Vagina (tissue), 2 donors: ENCODE results near the gene MRPL37.

Source experiments
- CTCF ChIP-seq, 3 experiments: fragments of 450-650 bp in 2 of 3; fragments of 200-600 bp in 1 of 3; sonication (generic) in 1 of 3; IDR thresholded peaks; one replicate each; pipeline ENCODE4 v1.5.1; 2017 to 2019; ENCODE audit warnings: antibody characterized with exemption in 3 of 3, mild to moderate bottlenecking in 2 of 3, moderate library complexity in 2 of 3
- POLR2A ChIP-seq, 2 donors: fragments of 450-650 bp; IDR thresholded peaks; one replicate each; pipeline ENCODE4 v1.6.1; 2017; ENCODE audit warnings: antibody characterized with exemption in 2 of 2, mild to moderate bottlenecking in 2 of 2, moderate library complexity in 2 of 2
- POLR2AphosphoS5 ChIP-seq, 2 donors: sonication (generic); formaldehyde crosslinking; IDR thresholded peaks; one replicate each; pipeline ENCODE4 v1.9.0; 2017; ENCODE audit warnings: antibody characterized with exemption in 2 of 2, mild to moderate bottlenecking in 2 of 2, low read depth in 1 of 2; ENCODE audit not compliant: insufficient read depth in 1 of 2

GRCh38 chr1:54259546-54260140 lies 59.7 kb downstream of the MRPL37 start:
- TF ChIP-seq CTCF (IDR thresholded peaks at IDR 0.05) (no peak), POLR2A (IDR thresholded peaks at IDR 0.05) (no peak), POLR2AphosphoS5 (IDR thresholded peaks at IDR 0.05; ENCODE audit: insufficient read depth in 1 of 2, low read depth in 1 of 2) (no peak)
